ENCODE results near the gene ANXA2.

- TF ChIP-seq EZH2phosphoT487 (IDR thresholded peaks at IDR 0.05; ENCODE audit: low read depth), result no peak
- TF ChIP-seq CTCF (IDR thresholded peaks at IDR 0.05; ENCODE audit: low read depth, low read length), result no peak
Observed at GRCh38 chr15:60428935-60429334, 31.1 kb upstream of the ANXA2 start.

Measured in OCI-LY3 (cell line).